Measurements from ENCODE around the gene CAPN5. TPM values are rescaled to one million over a fixed set of nuclear protein-coding genes. Genes with fewer than 3 reads are reported as not detected.
"Not testable (repeated sequence)": the region's sequence is repeated elsewhere in the genome, so short reads cannot be mapped to it uniquely, and the experiment has no call there.

The CAPN5 gene
- total RNA-seq, 2 experiments from 2014 or later: 0.88 to 1.1 TPM

DNA sequence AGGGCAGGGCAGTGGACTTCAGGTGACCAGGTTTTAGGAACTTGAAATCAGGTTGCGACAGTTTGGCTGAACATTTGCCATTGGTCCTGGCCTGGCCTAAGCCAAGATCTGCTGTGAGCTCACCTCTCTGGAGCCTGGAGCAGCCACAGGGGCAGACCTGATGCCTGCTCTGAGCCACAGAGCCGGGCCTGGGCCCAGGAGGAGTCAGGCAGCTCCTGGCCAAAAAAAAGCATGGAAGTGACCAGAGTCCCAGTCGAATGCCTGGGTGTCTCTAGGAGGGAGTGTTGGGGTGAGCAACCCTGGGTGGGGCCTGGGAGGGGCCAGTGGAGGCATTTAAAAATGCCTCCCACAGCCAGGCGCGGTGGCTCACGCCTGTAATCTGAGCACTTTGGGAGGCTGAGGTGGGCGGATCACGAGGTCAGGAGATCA lies 29.8 kb downstream of the CAPN5 start:
- no peaks in the 10 kb centered on the region for H3K27me3 Mint-ChIP-seq
- DNase-seq: no peak
- H3K27ac Mint-ChIP-seq: no peak overlapping the region
- CTCF ChIA-PET: interaction anchor here (1.4 kb wide), 1 partner anchor 177 kb away, joined by 4 read pairs; no protein-coding TSS in a partner anchor
- H3K4me1 Mint-ChIP-seq (ENCODE audit: low read depth): no peaks in the 10 kb centered on the region
- H3K36me3 Mint-ChIP-seq: no peaks in the 10 kb centered on the region
- no peak overlapping the region for H3K4me3 Mint-ChIP-seq
- H3K9me3 Mint-ChIP-seq: no peaks in the 10 kb centered on the region
- intact Hi-C loops (cut with micrococcal nuclease): no loop called here
- POLR2A ChIA-PET: no interaction called here

DNA sequence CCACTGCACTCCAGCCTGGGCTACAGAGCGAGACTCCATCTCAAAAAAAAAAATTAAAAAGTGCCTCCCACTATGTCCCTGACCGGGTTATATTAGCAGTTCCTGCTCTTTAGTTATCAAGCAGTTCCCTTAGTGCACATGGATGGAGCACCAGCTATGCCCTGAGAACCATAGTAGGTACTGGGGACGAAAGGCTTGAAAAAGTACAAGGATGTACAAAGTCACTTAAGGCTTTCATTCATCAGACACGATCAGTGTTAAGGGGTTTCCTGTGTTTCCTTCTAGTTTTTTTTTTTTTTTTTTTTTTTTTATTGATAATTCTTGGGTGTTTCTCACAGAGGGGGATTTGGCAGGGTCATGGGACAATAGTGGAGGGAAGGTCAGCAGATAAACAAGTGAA lies 30.4 kb downstream of the CAPN5 start:
- CTCF ChIA-PET; POLR2A ChIA-PET; H3K9me3 Mint-ChIP-seq; DNase-seq; H3K27me3 Mint-ChIP-seq; H3K4me3 Mint-ChIP-seq; intact Hi-C loops (cut with micrococcal nuclease); H3K27ac Mint-ChIP-seq; H3K4me1 Mint-ChIP-seq (ENCODE audit: low read depth); H3K36me3 Mint-ChIP-seq: not testable (repeated sequence)

DNA sequence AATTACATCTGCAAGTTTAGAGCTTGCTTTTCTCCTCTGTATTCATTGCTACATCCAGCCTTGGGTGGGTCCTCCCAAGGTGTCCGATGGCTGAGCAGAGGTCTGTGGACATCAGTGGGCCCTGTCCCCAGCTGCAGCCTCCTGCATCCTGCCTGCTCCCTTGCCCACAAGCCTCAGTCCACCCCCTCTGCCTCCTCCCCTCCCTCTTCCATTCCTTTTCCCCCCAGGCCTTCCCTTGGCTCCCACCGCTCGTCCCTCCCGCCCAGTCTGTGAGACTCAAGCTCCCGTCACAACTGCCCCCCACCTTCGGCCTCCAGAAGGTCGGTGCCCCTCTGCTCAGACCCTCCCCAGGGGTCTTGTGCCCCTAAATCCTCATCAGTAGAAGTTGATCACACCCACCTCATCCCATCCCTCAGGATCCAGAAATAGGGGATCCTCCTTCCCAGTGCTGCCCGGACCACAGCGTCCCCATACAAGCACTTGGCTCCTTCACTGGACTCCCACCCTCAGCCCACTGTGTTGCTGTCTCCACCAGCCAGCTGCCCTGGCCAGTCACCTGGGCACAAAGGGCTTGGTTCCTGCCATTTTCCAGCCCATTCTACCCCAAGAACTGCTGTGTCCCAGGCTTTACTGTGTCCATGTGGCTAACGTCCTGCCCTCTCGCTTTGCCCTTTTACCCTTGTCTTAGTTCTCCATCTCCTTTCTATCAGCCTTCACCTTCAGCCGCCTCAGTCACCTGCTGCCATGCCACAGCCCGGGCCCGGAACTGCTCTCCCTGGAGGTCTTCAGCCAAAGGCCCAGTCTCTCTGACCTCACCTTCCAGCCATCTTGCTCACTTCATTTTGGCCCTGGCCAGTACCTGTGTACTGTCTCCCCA lies 33.6 kb downstream of the CAPN5 start:
- Mint-ChIP-seq H3K4me1 (ENCODE audit: low read depth) (no peaks in the 10 kb centered on the region), H3K36me3 (no peaks in the 10 kb centered on the region), H3K9me3 (no peaks in the 10 kb centered on the region), H3K4me3 (no peak overlapping the region), H3K27ac (no peak overlapping the region), H3K27me3 (no peaks in the 10 kb centered on the region)
- ChIA-PET POLR2A (no interaction called here), CTCF (interaction anchor here (0.7 to 1.8 kb wide), 4 partner anchors 9 to 53 kb away, joined by 3 to 9 read pairs (median 4); no protein-coding TSS in a partner anchor)
- intact Hi-C loops (cut with micrococcal nuclease): no loop called here
- no peak for DNase-seq

DNA sequence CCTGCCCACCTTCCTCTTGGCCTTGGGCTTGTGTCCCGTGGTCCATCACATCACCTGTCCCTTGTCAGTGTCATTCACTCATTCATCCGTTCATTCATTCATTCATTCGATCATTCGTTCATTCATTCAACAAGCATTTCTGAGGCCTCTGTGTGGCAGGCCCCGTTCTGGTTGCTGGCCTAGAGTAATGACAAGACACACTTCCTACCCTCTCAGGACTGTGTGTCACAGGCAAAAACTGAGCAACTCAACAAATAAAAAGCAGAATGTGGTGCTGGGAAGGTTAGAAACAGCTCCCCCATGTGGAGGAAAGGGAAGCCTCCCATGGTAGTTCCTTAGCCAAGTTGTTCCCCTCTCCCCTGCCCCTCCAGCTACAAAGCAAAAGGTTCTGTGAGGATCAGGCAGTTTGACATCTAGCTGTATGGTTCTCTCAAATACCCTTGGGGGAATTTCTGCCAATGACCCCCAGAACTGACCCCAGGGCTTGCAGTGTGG lies 34.3 kb downstream of the CAPN5 start:
- no peak for DNase-seq
- Mint-ChIP-seq H3K36me3 (no peaks in the 10 kb centered on the region), H3K27ac (no peak overlapping the region), H3K4me1 (ENCODE audit: low read depth) (no peaks in the 10 kb centered on the region), H3K4me3 (no peak overlapping the region), H3K27me3 (no peaks in the 10 kb centered on the region), H3K9me3 (no peaks in the 10 kb centered on the region)
- POLR2A ChIA-PET: no interaction called here
- intact Hi-C loops (cut with micrococcal nuclease): no loop called here
- CTCF ChIA-PET: interaction anchor here (0.7 to 1.8 kb wide), 3 partner anchors 9 to 53 kb away, joined by 3 to 9 read pairs (median 5); no protein-coding TSS in a partner anchor

DNA sequence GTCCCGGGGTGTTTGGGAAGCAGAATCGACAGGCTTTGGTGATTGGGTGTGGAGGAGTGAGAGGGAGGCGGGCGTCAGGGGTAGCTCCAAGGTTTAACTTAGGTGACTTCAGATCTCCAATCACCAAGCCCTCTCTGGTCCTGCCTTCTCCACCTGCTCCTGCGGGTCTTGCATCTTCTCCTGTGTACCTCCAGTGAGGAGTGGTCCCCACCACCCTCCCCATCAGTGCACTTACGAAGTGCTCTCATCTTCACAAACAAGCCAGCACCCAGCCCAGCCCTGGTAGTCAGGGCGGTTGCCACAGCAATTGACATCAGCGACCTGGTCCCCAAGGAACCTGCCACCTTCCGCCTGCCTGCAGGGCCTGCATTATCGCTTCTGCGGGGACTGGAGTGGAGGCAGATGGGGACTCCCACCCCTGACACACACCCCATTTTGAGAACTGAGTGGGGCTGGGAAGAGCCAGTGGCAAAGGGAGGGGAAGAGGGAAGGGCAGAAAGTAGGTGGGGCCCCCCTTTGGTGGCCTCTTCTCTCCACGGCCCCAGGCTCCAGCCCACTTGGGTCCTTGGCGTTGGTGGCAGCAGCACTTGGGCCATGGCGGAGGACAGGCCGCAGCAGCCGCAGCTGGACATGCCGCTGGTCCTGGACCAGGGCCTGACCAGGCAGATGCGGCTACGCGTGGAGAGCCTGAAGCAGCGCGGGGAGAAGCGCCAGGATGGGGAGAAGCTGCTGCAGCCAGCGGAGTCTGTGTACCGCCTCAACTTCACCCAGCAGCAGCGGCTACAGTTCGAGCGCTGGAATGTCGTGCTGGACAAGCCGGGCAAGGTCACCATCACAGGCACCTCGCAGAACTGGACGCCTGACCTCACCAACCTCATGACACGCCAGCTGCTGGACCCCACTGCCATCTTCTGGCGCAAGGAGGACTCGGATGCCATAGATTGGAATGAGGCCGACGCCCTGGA lies 35.8 kb downstream of the CAPN5 start, which contains the start of gene OMP:
Gene OMP (plus strand): TSS at position 595 of the 965 bp plus-strand sequence. CDS start 0 bp downstream, at position 595.
- Mint-ChIP-seq H3K27me3 (no peaks in the 10 kb centered on the region), H3K36me3 (no peaks in the 10 kb centered on the region), H3K4me3 (no peak within 1 kb of the TSS), H3K4me1 (ENCODE audit: low read depth) (no peaks in the 10 kb centered on the region), H3K9me3 (no peaks in the 10 kb centered on the region), H3K27ac (no peak within 1 kb of the TSS)
- ChIA-PET CTCF (interaction anchor here (0.7 to 1.8 kb wide), 3 partner anchors 11 to 21 kb away, joined by 3 to 9 read pairs (median 5); no protein-coding TSS in a partner anchor), POLR2A (no interaction called here)
- DNase-seq: no peak
- intact Hi-C loops (cut with micrococcal nuclease): no loop called here

DNA sequence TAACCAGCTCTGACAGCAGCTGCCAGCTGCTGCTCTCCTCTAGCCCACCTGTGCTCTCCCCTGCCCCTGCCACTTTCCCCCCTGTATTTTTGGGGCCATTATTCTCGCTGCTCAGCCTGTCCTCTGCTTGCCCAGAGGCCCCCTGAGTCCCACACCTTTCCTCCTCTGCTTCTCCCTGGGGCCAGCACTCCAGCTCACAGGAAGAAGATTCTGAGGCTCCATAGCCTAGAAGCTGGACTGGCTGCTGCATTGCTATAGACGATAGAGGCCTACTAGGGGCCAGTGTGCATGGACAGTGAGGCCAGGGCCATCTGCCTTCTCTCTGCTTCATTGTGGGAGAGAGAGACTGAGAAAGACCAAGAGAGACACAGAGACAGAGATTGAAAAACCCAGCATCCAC lies 36.5 kb downstream of the CAPN5 start:
- ChIA-PET CTCF (interaction anchor here (0.7 kb wide), 1 partner anchor 11 kb away, joined by 3 read pairs; no protein-coding TSS in a partner anchor), POLR2A (no interaction called here)
- Mint-ChIP-seq H3K9me3 (no peaks in the 10 kb centered on the region), H3K4me1 (ENCODE audit: low read depth) (no peaks in the 10 kb centered on the region), H3K27ac (no peak overlapping the region), H3K4me3 (no peak overlapping the region), H3K36me3 (no peaks in the 10 kb centered on the region), H3K27me3 (no peaks in the 10 kb centered on the region)
- no peak for DNase-seq
- intact Hi-C loops (cut with micrococcal nuclease): no loop called here

DNA sequence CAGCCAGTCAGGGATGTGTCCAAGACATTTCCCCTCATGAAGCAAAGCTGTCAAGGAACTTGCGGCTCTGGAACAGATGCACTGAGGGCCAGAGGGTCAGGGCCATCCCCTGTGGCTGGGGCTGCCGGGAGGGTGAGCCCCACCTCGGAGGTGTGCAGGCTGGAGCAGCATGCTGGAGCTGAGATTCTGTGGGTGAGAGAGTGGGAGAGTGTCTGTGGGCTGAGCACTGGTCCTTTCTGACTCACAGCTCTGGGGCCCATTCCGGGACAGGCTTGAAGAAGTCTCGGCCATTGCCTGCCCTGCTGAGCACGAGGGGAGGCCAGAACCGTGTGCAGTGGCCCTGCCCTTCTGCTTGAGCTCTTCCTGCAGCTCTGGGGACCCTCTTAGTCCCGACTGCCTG lies 38.0 kb downstream of the CAPN5 start:
- no peaks in the 10 kb centered on the region for H3K36me3 Mint-ChIP-seq
- intact Hi-C loops (cut with micrococcal nuclease): no loop called here

DNA sequence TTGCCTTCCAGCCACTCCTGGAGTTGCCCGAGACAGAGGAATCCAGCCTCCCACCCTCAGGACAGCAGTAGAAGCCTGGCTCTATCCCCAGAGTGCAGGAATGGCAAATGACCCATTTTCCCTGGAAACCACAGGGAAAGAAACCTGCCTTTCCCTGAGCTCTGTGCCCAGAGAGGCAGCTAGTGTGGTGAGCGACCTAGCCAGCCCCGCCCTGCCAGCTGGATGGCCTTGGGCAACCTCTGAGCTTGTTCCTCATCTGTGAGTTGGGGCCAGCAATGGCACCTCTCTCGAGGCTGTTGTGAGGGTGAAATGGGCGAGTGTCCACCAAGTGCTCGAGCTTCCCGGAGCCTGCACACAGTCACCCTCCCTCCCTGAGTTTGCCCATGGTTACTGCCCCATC lies 39.5 kb downstream of the CAPN5 start:
- intact Hi-C loops (cut with micrococcal nuclease): no loop called here

More for the DNA sequence above, 38.0 kb downstream of the CAPN5 start:
- Mint-ChIP-seq H3K27me3 (no peaks in the 10 kb centered on the region), H3K9me3 (no peaks in the 10 kb centered on the region), H3K4me3 (no peak overlapping the region), H3K4me1 (ENCODE audit: low read depth) (no peaks in the 10 kb centered on the region), H3K27ac (no peak overlapping the region)
- ChIA-PET POLR2A (no interaction called here), CTCF (interaction anchor here (0.7 to 2.5 kb wide), 2 partner anchors 10 to 14 kb away, joined by 5 to 10 read pairs; no protein-coding TSS in a partner anchor)
- DNase-seq: no peak

DNA sequence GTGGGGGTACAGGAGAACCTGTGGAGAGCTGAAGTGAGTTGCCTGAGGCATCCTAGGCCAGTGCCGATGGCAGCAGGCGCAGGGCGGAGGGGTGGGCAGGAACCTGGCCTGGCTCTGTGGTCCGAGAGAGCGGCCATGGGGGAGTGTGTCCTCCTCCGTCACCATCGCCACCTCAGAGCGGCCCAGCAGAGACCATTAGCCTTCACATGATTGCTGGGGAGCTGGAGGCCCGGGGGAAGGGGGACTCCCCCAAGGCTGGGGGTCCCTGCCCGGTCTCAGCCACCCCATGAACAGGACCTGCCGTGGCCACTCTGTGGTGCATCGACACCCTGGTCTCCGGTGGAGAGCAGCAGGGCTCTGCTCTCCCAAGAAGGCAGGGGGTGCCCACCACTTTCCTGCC lies 40.0 kb downstream of the CAPN5 start:
- no peak for DNase-seq
- POLR2A ChIA-PET: no interaction called here

More for the DNA sequence above, 39.5 kb downstream of the CAPN5 start:
- Mint-ChIP-seq H3K36me3 (no peaks in the 10 kb centered on the region), H3K9me3 (no peaks in the 10 kb centered on the region), H3K4me1 (ENCODE audit: low read depth) (no peaks in the 10 kb centered on the region), H3K4me3 (no peak overlapping the region), H3K27ac (no peak overlapping the region), H3K27me3 (no peaks in the 10 kb centered on the region)
- ChIA-PET POLR2A (no interaction called here), CTCF (interaction anchor here (0.8 to 2.8 kb wide), 2 partner anchors 15 to 21 kb away, joined by 4 to 13 read pairs; no protein-coding TSS in a partner anchor)
- no peak for DNase-seq

DNA sequence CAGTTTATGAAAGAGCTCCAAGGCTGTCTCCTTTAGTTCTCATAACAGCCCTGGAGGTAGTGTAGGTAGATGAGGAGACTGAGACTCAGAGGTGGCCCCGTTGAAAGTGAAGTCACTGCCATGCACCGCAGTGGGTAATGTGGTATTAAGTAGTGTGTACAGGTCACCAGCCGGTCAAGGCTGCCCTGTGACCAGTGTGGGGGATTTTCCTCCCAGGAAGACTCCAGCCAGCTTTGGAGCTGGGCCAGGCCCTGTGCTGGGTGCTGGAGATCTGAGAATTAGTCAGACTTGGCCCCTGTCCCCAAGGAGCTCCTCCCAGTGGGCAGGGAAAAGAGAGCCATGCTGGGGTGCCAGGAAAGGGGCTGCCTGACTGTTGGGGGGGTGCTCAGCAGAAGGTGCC lies 41.2 kb downstream of the CAPN5 start:
- ChIA-PET POLR2A (no interaction called here), CTCF (interaction anchor here (1.8 to 2.8 kb wide), 2 partner anchors 17 to 20 kb away, joined by 5 to 13 read pairs; partner anchors contain the start of gene MYO7A)
- Mint-ChIP-seq H3K4me3 (no peak overlapping the region), H3K9me3 (no peaks in the 10 kb centered on the region), H3K27ac (no peak overlapping the region), H3K27me3 (no peaks in the 10 kb centered on the region), H3K4me1 (ENCODE audit: low read depth) (no peaks in the 10 kb centered on the region), H3K36me3 (no peaks in the 10 kb centered on the region)
- DNase-seq: no peak
- intact Hi-C loops (cut with micrococcal nuclease): no loop called here

More for the DNA sequence above, 40.0 kb downstream of the CAPN5 start:
- no peaks in the 10 kb centered on the region for H3K4me1 Mint-ChIP-seq (ENCODE audit: low read depth)
- no peak overlapping the region for H3K4me3 Mint-ChIP-seq
- no peaks in the 10 kb centered on the region for H3K27me3 Mint-ChIP-seq
- H3K27ac Mint-ChIP-seq: no peak overlapping the region
- intact Hi-C loops (cut with micrococcal nuclease): no loop called here
- H3K9me3 Mint-ChIP-seq: no peaks in the 10 kb centered on the region
- H3K36me3 Mint-ChIP-seq: no peaks in the 10 kb centered on the region
- CTCF ChIA-PET: interaction anchor here (2.8 kb wide), 1 partner anchor 15 kb away, joined by 13 read pairs; no protein-coding TSS in a partner anchor

DNA sequence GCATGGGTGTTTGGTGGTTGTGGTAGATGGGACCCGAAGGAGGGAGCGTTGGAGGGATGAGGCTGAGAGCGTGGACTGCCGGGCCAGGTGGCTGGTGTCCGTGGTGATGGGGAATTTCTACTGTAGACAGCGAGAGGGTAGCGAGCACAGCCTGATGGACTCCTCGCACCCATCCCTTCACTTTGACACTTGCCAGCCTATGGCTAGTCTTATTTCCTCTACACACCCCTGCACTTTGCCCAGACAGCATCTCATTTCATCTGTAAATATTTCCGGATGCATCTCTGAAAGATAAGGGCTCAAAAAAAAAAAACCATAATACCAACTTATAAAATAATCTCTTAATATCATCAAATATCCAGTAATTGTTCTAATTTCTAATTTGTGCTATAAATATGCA lies 41.7 kb downstream of the CAPN5 start:
- Mint-ChIP-seq H3K4me1 (ENCODE audit: low read depth) (no peaks in the 10 kb centered on the region), H3K4me3 (no peak overlapping the region), H3K36me3 (no peaks in the 10 kb centered on the region), H3K27me3 (no peaks in the 10 kb centered on the region), H3K9me3 (no peaks in the 10 kb centered on the region), H3K27ac (no peak overlapping the region)
- ChIA-PET POLR2A (no interaction called here), CTCF (interaction anchor here (1.8 to 2.8 kb wide), 2 partner anchors 17 to 19 kb away, joined by 5 to 13 read pairs; partner anchors contain the start of gene MYO7A)
- DNase-seq: no peak
- intact Hi-C loops (cut with micrococcal nuclease): no loop called here
